Measurements from ENCODE around the gene BNIP5.

Gene BNIP5

GRCh38 chr6:36323062-36323461, 13.6 kb downstream of the BNIP5 start:
- no peak for DNase-seq (ENCODE audit: low read depth in 2 of 2)

- DNase-seq (ENCODE audit: low read depth in 2 of 2) = no peak
Measured at GRCh38 chr6:36322591-36322990, 14.1 kb downstream of the BNIP5 start.

GRCh38 chr6:36320475-36320874, 16.2 kb downstream of the BNIP5 start:
- DNase-seq (ENCODE audit: low read depth in 2 of 2) = no peak

GRCh38 chr6:36319821-36320220, 16.9 kb downstream of the BNIP5 start:
- no peak for DNase-seq (ENCODE audit: low read depth in 2 of 2)

GRCh38 chr6:36319436-36319762, 17.3 kb downstream of the BNIP5 start:
- no peak for DNase-seq (ENCODE audit: low read depth in 2 of 2)

- no peak for DNase-seq (ENCODE audit: low read depth in 2 of 2)
Measured at GRCh38 chr6:36318690-36319435, 17.8 kb downstream of the BNIP5 start.

GRCh38 chr6:36317623-36318022, 19.1 kb downstream of the BNIP5 start:
- DNase-seq (ENCODE audit: low read depth in 2 of 2) = no peak

GRCh38 chr6:36315921-36316320, 20.8 kb downstream of the BNIP5 start:
- no peak for DNase-seq (ENCODE audit: low read depth in 2 of 2)

GRCh38 chr6:36314221-36315014, 22.3 kb downstream of the BNIP5 start:
- DNase-seq (ENCODE audit: low read depth in 2 of 2) = no peak

GRCh38 chr6:36313649-36313936, 23.1 kb downstream of the BNIP5 start:
- DNase-seq (ENCODE audit: low read depth in 2 of 2) = no peak

- DNase-seq (ENCODE audit: low read depth in 2 of 2) = no peak
Measured at GRCh38 chr6:36312854-36313648, 23.6 kb downstream of the BNIP5 start.

- DNase-seq (ENCODE audit: low read depth in 2 of 2) = no peak
Measured at GRCh38 chr6:36309900-36310299, 26.8 kb downstream of the BNIP5 start.

- DNase-seq (ENCODE audit: low read depth in 2 of 2) = no peak
Measured at GRCh38 chr6:36309203-36309602, 27.5 kb downstream of the BNIP5 start.

GRCh38 chr6:36308514-36308913, 28.2 kb downstream of the BNIP5 start:
- DNase-seq (ENCODE audit: low read depth in 2 of 2) = no peak

- no peak for DNase-seq (ENCODE audit: low read depth in 2 of 2)
Measured at GRCh38 chr6:36306375-36306774, 30.3 kb downstream of the BNIP5 start.

GRCh38 chr6:36305885-36306284, 30.8 kb downstream of the BNIP5 start:
- DNase-seq (ENCODE audit: low read depth in 2 of 2) = no peak

GRCh38 chr6:36302227-36302976, 34.3 kb downstream of the BNIP5 start:
- DNase-seq (ENCODE audit: low read depth in 2 of 2) = peak; percentile 76 to 79

- no peak for DNase-seq (ENCODE audit: low read depth in 2 of 2)
Measured at GRCh38 chr6:36301781-36302180, 34.9 kb downstream of the BNIP5 start.

- DNase-seq (ENCODE audit: low read depth in 2 of 2) = no peak
Measured at GRCh38 chr6:36301085-36301658, 35.5 kb downstream of the BNIP5 start.

GRCh38 chr6:36298027-36298426, 38.7 kb downstream of the BNIP5 start:
- no peak for DNase-seq (ENCODE audit: low read depth in 2 of 2)

GRCh38 chr6:36297511-36297910, 39.2 kb downstream of the BNIP5 start:
- no peak for DNase-seq (ENCODE audit: low read depth in 2 of 2)

GRCh38 chr6:36297051-36297450, 39.6 kb downstream of the BNIP5 start:
- DNase-seq (ENCODE audit: low read depth in 2 of 2) = no peak

All from stimulated activated CD8-positive, alpha-beta memory T cell treated with anti-CD3 and anti-CD28 coated beads, Interleukin-15, amount 100 ng/mL, for 48 hours (primary cell).